SK-N-SH (cell line): ENCODE data around the gene STMND1.

Source experiments
- CTCF ChIP-seq: fragments of 200-600 bp; sonication (generic); IDR thresholded peaks from 2 replicates; pipeline ENCODE4 v1.6.1; 2017; ENCODE audit warnings: antibody characterized with exemption, mild to moderate bottlenecking, moderate library complexity
- EP300 ChIP-seq, 2 experiments: IDR thresholded peaks; 2 replicates each; pipeline versions ENCODE4 v1.4.0 to v1.6.1; 2012; ENCODE audit warnings: borderline replicate concordance in 1 of 2, low read depth in 1 of 2, low read length in 1 of 2
- EZH2phosphoT487 ChIP-seq: fragments of 200-600 bp; sonication (generic); IDR thresholded peaks from 2 replicates; pipeline ENCODE4 v1.6.1; 2017; ENCODE audit warnings: low read depth, mixed run types, mild to moderate bottlenecking, antibody characterized with exemption, moderate library complexity, borderline replicate concordance
- TF ChIP-seq, protein P1 (sequence below): IDR thresholded peaks from 2 replicates; pipeline ENCODE4 v1.6.1; 2012; ENCODE audit warnings: mild to moderate bottlenecking, low read depth, low read length, moderate library complexity

DNA sequence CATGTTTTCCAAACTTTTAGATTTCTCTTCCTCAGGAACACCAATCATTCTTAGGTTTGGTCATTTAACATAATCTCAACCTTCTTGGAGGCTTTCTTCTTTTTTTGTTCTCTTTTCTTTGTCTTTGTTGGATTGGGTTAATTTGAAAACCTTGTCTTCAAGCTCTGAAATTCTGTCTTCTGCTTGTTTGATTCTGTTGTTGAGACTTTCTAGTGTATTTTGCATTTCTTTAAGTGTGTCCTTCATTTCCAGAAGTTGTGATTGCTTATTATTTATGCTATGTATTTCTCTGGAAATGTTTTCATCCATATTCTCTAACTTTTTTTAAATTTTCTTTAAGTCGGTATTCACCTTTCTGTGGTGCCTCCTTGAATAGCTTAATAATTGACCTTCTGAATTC lies 42.2 kb downstream of the STMND1 start:
- TF ChIP-seq EZH2phosphoT487 (no peak), CTCF (no peak), EP300 (IDR thresholded peaks at IDR 0.05; ENCODE audit: borderline replicate concordance in 1 of 2, low read depth in 1 of 2, low read length in 1 of 2) (no peak)
- TF ChIP-seq, protein P1, sequence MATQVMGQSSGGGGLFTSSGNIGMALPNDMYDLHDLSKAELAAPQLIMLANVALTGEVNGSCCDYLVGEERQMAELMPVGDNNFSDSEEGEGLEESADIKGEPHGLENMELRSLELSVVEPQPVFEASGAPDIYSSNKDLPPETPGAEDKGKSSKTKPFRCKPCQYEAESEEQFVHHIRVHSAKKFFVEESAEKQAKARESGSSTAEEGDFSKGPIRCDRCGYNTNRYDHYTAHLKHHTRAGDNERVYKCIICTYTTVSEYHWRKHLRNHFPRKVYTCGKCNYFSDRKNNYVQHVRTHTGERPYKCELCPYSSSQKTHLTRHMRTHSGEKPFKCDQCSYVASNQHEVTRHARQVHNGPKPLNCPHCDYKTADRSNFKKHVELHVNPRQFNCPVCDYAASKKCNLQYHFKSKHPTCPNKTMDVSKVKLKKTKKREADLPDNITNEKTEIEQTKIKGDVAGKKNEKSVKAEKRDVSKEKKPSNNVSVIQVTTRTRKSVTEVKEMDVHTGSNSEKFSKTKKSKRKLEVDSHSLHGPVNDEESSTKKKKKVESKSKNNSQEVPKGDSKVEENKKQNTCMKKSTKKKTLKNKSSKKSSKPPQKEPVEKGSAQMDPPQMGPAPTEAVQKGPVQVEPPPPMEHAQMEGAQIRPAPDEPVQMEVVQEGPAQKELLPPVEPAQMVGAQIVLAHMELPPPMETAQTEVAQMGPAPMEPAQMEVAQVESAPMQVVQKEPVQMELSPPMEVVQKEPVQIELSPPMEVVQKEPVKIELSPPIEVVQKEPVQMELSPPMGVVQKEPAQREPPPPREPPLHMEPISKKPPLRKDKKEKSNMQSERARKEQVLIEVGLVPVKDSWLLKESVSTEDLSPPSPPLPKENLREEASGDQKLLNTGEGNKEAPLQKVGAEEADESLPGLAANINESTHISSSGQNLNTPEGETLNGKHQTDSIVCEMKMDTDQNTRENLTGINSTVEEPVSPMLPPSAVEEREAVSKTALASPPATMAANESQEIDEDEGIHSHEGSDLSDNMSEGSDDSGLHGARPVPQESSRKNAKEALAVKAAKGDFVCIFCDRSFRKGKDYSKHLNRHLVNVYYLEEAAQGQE, result no peak
